Measurements from ENCODE around the gene STAC3.

DNA sequence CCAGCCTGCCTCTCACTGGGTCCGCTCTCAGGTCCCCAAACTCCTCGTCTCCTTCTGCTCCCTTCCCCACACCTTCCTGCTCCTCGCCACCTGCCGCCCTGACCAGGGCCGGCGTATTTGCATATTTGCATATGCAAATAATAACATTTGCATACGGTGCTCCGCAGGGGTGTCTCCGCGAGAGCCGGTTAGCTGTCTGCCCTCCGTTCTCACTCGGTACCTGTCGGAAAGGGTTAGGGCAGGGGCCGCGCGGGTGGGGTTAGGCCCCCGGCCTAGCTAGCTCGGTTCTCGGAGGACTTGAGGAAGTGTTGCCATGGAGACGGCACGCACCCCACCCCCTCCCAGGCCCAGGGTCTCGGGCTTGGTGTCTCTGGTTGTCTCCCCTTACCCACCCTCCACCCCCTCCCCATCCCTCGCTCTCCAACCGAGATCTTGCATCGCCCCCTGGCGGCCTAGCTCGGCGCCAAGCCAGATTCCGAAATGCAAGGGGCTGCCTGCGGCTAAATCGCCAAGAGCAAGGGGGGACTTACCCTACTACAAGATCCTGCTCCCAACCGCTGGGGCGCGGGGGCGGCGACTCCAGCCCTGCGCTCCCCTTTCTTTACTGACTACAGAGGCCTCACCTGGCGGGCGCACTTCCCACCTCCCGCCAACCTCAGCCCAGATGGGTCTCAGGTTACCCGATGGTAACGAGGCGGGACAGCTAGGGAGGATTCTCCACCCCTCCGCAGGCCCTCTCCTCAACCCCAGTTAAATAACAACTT is 8.1 kb downstream of the STAC3 start:
- TF ChIP-seq POLR2AphosphoS5 (IDR thresholded peaks at IDR 0.05; ENCODE audit: low read depth, low read length) = no peak
- no peak for TF ChIP-seq POLR2A (IDR thresholded peaks at IDR 0.05; ENCODE audit: low read depth, low read length)
- TF ChIP-seq TAF1 (IDR thresholded peaks at IDR 0.05; ENCODE audit: low read depth, low read length) = no peak
- TF ChIP-seq SPI1 (IDR thresholded peaks at IDR 0.05; ENCODE audit: low read depth, low read length) = no peak
- TF ChIP-seq POU2F2 (IDR thresholded peaks at IDR 0.05; ENCODE audit: low read depth, low read length) = peak; percentile 100
- TF ChIP-seq PAX5 (IDR thresholded peaks at IDR 0.05; ENCODE audit: insufficient read depth, low read length, severe bottlenecking) = no peak
